Lower lobe of right lung (tissue), 2 donors: Measurements from ENCODE around the gene HDAC8. TPM values are rescaled to one million over a fixed set of nuclear protein-coding genes. Genes with fewer than 3 reads are reported as not detected.

Experiments
- ATAC-seq, 2 donors: fragments of 200-7000 bp; cut with Tn5 transposase; one replicate each; pipeline ENCODE4 v1.9.1; 2020 to 2022; ENCODE audit warnings: mild to moderate bottlenecking in 2 of 2, moderate library complexity in 2 of 2
- DNase-seq: peaks from one replicate; pipeline ENCODE4 v3.0.0-alpha.2; 2020
- H3K27ac ChIP-seq: fragments of 200-600 bp; one replicate; pipeline ENCODE4 v1.8.0; 2022
- H3K27me3 ChIP-seq: fragments of 200-600 bp; one replicate; pipeline ENCODE4 v1.8.0; 2022; ENCODE audit warnings: low read depth
- H3K36me3 ChIP-seq: fragments of 200-600 bp; one replicate; pipeline ENCODE4 v1.8.0; 2022; ENCODE audit warnings: mild to moderate bottlenecking
- H3K4me1 ChIP-seq: fragments of 200-600 bp; one replicate; pipeline ENCODE4 v1.8.0; 2022
- H3K4me3 ChIP-seq: fragments of 200-600 bp; one replicate; pipeline ENCODE4 v1.8.0; 2022; ENCODE audit warnings: mild to moderate bottlenecking
- H3K9me3 ChIP-seq: fragments of 200-600 bp; one replicate; pipeline ENCODE4 v1.8.0; 2022
- CTCF ChIP-seq: fragments of 200-600 bp; IDR thresholded peaks from one replicate; pipeline ENCODE4 v1.8.0; 2022; ENCODE audit warnings: antibody characterized with exemption, mild to moderate bottlenecking
- intact Hi-C: fragments of 100-400 bp; cut with DNase I; formaldehyde crosslinking; loops from one replicate; pipeline ENCODE4 v1.11.0; 2022
- long read RNA-seq: library from polyadenylated mRNA; unstranded; transcript quantifications from one replicate; pipeline ENCODE4 v2.0.0, GENCODE V29; 2021
- total RNA-seq: library from RNA; stranded (reverse); fragmentation: NEBNext Ultra II Directional; extraction: Animal tissue kit (Norgen Biotek cat#: 25700); gene quantifications from one replicate; pipeline ENCODE4 v1.2.1, GENCODE V29; 2021
- donor health status: DM: no; HTN: yes; CAD: no; lungs with severe emphysema.

The HDAC8 gene
- total RNA-seq = 26.9 TPM
- long read RNA-seq, full-length matches to known transcripts = 26 of 37 reads
- long read RNA-seq, partial matches to known transcripts = 1 of 37 reads
- long read RNA-seq, other reads (novel, unspliced or antisense) = 10 of 37 reads

GRCh38 chrX:72572248-72573157 lies at the start of gene HDAC8:
Gene HDAC8 (minus strand): TSS chrX:72572843. CDS start chrX:72572761, 82 bp downstream.
- intact Hi-C loops = no loop called here

GRCh38 chrX:72621625-72622485 lies 49.2 kb upstream of the HDAC8 start:
- Histone ChIP-seq H3K4me1 (no peaks in the 10 kb centered on the region), H3K9me3 (no peaks in the 10 kb centered on the region), H3K4me3 (no peak overlapping the region), H3K36me3 (no peaks in the 10 kb centered on the region), H3K27me3 (no peaks in the 10 kb centered on the region), H3K27ac (no peak overlapping the region)
- no peak for TF ChIP-seq CTCF
- intact Hi-C loops = no loop called here
- ATAC-seq (no peak), DNase-seq (no peak)

More at GRCh38 chrX:72572248-72573157, at the start of gene HDAC8:
- H3K36me3 ChIP-seq = peaks cover 20% of the 10 kb centered on the region
- no peaks in the 10 kb centered on the region for H3K27me3 ChIP-seq
- H3K27ac ChIP-seq = peak within 1 kb of the TSS; percentile 73
- peak within 1 kb of the TSS; percentile 65 for H3K4me3 ChIP-seq
- H3K4me1 ChIP-seq = peaks cover 6% of the 10 kb centered on the region
- DNase-seq = peak; percentile 75
- TF ChIP-seq CTCF = no peak
- H3K9me3 ChIP-seq = no peaks in the 10 kb centered on the region
- ATAC-seq = peak; percentile 89 to 95

- intact Hi-C loops = no loop called here
- Histone ChIP-seq H3K4me1 (no peaks in the 10 kb centered on the region), H3K27ac (no peak overlapping the region), H3K27me3 (no peaks in the 10 kb centered on the region), H3K9me3 (no peaks in the 10 kb centered on the region), H3K4me3 (no peak overlapping the region), H3K36me3 (no peaks in the 10 kb centered on the region)
- no peak for DNase-seq
- ATAC-seq = no peak
- no peak for TF ChIP-seq CTCF
These were observed 48.5 kb upstream of the HDAC8 start for GRCh38 chrX:72621163-72621562.

GRCh38 chrX:72620550-72621145 lies 48.0 kb upstream of the HDAC8 start:
- ATAC-seq (peak; percentile 59 to 78), DNase-seq (peak; percentile 23)
- H3K4me3 ChIP-seq = no peak overlapping the region
- no peaks in the 10 kb centered on the region for H3K4me1 ChIP-seq
- H3K9me3 ChIP-seq = no peaks in the 10 kb centered on the region
- no peaks in the 10 kb centered on the region for H3K27me3 ChIP-seq
- H3K27ac ChIP-seq = no peak overlapping the region
- no peaks in the 10 kb centered on the region for H3K36me3 ChIP-seq
- intact Hi-C loops = no loop called here
- no peak for TF ChIP-seq CTCF

GRCh38 chrX:72609313-72609712 lies 36.7 kb upstream of the HDAC8 start:
- no peaks in the 10 kb centered on the region for H3K9me3 ChIP-seq
- DNase-seq (no peak), ATAC-seq (no peak)
- no peaks in the 10 kb centered on the region for H3K36me3 ChIP-seq
- intact Hi-C loops = no loop called here
- no peak overlapping the region for H3K4me3 ChIP-seq
- H3K27me3 ChIP-seq = no peaks in the 10 kb centered on the region
- no peak for TF ChIP-seq CTCF
- H3K4me1 ChIP-seq = no peaks in the 10 kb centered on the region
- no peak overlapping the region for H3K27ac ChIP-seq
